Measurements from ENCODE around the gene ZNF638. TPM values are rescaled to one million over a fixed set of nuclear protein-coding genes. Genes with fewer than 3 reads are reported as not detected.

ZNF638 gene
- total RNA-seq, 1 donor from 2014 or later, result 211 TPM

GRCh38 chr2:71452565-71452964 lies 121.0 kb downstream of the ZNF638 start:
- intact Hi-C loops (cut with DNase I), result no loop called here
- no peak for DNase-seq (ENCODE audit: low spot score)
- no peak for ATAC-seq

DNA sequence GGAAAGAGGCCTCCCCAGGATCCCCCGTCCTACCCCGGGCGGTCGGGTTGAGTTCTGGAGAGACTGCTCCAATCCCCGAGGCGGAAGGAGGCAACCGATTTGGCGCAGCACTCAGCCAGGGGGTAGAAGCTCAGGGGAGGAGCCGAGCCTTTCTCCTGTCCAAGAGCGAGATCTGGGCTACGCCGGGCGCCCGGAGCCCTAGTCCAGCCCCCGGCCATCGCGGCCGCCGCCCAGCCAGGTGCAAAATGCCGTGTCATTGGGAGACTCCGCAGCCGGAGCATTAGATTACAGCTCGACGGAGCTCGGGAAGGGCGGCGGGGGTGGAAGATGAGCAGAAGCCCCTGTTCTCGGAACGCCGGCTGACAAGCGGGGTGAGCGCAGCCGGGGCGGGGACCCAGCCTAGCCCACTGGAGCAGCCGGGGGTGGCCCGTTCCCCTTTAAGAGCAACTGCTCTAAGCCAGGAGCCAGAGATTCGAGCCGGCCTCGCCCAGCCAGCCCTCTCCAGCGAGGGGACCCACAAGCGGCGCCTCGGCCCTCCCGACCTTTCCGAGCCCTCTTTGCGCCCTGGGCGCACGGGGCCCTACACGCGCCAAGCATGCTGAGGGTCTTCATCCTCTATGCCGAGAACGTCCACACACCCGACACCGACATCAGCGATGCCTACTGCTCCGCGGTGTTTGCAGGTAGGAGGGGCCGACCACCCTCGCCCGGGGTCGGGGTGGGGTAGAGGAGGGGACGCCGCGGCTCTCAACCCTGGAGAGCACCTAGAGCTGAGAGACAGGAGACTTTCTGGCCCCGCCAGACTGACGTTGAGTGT lies 122.0 kb downstream of the ZNF638 start, which contains the start of gene DYSF:
Gene DYSF, plus strand, starts transcription at position 158 of the 817 bp plus-strand sequence.
- ATAC-seq (peak; percentile 51), DNase-seq (ENCODE audit: low spot score) (no peak)
- intact Hi-C loops (cut with DNase I), result no loop called here

DNA sequence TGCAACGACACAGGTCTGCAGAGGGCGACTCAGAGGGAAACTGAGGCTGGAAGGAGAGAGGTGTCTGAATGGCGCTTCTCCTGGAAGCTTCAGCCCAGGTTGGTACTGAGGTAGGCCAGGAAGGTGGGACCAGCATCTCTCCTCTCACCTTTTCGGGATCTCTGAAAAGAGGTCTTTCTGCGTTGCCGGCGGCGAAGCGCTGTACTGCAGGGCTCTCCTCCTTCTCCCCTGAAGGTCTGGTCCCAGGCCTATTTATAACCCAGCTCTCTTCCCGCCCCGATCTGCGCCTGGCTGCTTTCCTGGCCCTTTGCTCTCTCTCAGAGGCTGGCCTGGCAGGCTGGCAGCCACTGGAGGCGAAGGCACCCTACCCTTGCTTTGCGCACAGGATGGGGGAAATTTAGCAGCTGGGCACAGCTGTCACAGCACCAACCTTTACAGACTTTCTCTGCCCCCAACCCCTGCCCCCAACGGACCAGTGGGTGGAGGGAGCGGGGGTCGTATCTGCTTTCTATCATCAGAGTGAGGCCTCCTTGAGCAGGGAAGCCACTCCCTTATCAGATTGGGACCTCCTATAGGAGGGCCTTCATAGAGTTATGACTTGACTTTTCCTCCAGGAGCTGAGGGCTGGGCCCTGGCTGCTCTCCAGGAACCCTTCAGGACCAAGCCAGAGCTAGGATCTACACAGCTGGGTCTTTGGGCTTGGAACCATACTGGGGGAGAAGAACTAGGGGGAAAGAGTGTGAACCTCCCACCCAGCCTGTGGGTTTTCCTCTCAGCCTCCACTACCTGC lies 122.8 kb downstream of the ZNF638 start:
- DNase-seq (ENCODE audit: low spot score), result no peak
- peak; percentile 38 for ATAC-seq
- intact Hi-C loops (cut with DNase I), result no loop called here

DNA sequence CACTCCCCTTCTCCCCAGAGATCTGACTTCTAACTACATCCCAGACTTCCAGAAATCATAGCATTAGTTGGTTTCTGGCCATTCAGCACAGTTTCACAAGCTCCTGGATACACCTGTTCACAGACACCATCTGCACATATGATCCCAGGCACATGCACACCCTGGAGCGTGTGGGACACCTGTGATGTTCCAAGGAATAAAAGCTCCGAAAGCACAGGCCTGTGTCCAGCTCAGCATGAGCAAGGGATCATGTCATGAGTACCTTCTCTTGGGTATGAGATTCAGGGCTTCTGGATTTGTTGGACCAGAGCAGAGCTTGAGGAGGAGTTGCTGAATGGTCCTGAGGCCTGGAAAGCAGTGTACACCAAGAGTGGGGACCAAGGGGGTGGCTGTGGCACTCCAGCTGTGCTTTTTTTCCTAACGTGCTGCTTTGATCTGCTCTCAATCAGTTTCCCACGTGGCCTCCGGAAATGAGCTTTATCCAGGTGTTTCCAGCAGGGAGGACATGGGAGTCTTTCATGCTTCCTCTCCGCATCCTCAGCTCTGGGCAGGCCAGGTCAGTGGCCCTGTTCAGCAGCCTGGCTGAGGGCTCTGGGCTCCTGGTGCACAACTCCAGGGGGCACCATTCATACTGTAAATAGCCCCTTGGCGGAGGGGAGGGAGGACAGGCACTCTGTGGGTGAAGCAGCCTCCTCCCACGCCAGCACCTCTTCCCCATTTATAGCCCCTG lies 123.6 kb downstream of the ZNF638 start:
- ATAC-seq (no peak), DNase-seq (ENCODE audit: low spot score) (no peak)
- intact Hi-C loops (cut with DNase I), result no loop called here

GRCh38 chr2:71455741-71456569 lies 124.4 kb downstream of the ZNF638 start:
- ATAC-seq (no peak), DNase-seq (ENCODE audit: low spot score) (no peak)
- intact Hi-C loops (cut with DNase I), result no loop called here

DNA sequence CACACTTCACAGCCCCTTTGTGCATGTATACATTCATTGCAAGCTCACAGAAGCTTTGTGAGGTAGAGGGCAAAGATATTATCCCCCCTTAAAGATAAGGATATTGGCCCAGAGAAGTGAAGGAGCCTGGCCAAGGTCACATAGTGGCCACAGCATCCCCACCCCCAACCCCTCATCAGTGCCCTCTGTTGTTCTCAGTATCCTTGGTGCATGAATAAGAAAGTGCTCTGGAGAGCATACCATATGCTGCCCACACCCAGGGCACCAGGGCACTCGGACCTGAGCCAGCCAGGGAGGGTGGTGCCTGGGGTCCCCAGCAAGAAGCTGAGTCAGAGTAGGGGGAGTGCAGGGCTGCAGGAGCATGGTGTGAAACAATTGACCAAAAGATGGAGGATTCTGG lies 125.0 kb downstream of the ZNF638 start:
- DNase-seq (ENCODE audit: low spot score) (no peak), ATAC-seq (no peak)
- intact Hi-C loops (cut with DNase I), result no loop called here

DNA sequence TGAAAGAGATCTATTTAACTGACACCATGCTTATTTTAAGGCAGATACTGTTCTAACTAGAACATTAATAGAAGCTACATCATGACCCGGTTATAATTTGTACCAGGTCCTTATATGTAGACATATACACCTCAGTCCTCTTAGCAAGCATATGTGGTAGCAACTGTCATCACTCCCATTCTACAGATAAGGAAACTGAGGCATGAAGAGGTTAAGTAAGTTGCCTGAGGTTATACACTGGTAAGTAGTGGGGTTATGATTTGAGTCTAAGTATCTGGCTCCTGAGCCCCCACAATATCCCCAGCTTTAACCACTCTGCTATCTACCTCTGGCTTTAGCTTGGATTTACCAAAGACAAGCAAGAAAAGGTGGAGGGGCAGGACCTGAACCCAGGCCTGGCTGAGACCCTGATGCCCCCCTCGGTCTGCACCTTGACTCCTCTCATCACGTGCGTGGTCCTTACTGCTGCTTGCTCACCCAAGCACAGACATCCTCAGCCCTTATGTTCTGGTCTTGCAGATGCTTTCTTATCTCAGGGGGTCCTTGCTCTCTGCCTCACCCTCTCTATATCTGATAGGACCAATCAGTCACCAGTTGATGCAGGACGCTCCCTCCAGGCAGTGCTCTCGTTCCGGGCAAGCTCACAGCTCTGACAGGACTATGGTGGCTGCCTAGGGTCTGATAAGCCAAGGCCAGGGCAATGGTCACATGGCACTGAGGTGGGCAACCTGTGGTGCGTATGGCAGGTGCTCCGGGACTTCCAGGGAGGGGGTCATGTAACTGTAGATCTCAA lies 125.7 kb downstream of the ZNF638 start:
- ATAC-seq, result no peak
- intact Hi-C loops (cut with DNase I), result no loop called here
- no peak for DNase-seq (ENCODE audit: low spot score)

GRCh38 chr2:71457923-71458322 lies 126.3 kb downstream of the ZNF638 start:
- ATAC-seq (no peak), DNase-seq (ENCODE audit: low spot score) (no peak)
- intact Hi-C loops (cut with DNase I), result no loop called here

DNA sequence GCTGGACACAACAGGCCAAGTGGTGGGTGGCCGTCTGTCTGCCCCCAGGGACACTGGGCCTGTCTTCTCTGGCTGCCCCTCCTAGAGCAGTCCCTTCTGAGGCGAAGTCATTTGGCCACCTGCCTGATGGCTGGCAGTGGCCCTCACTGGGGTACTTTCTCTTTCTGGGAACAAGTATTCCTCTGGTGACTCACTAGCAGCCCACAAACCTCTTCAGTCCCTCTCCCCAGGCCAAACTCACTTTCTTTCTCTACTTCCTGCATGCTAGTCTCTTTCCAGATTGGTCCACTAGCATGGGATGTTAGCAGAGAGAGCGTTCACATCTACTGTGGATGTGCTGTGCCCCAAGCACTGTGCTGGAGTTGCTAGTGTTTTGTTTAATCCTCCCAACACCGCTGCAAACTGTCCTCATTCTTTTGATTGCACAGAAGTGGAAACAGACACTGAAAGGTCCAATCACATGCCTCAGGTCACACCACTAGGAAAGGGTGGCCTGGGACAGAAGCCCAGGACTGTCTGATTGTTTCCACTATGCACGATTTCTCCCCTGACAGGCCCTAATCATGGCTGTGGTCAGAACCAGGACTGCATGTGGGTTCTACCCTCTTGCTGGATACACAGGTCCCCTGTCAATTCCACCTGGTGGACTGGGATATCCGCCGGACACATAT lies 127.0 kb downstream of the ZNF638 start:
- DNase-seq (ENCODE audit: low spot score) (no peak), ATAC-seq (no peak)
- intact Hi-C loops (cut with DNase I), result no loop called here

DNA sequence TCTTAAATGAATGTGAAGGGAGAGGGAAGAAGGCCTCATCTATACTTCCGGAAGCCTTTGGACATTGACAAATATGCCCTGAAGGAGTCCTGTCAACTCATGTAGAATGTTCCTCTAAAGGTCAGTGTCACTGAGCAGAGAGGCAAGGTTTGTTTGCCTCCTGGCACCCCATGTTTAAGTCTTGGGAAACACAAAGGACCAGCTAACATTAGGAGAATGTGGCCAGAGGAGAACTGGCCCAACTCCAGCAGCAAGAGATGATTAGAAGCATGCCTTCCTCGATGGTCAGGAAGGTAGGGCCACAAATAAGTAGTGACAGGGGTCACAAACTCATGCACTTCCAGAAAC lies 127.5 kb downstream of the ZNF638 start:
- intact Hi-C loops (cut with DNase I), result no loop called here
- DNase-seq (ENCODE audit: low spot score), result no peak
- ATAC-seq, result no peak

GRCh38 chr2:71460056-71460455 lies 128.5 kb downstream of the ZNF638 start:
- intact Hi-C loops (cut with DNase I), result no loop called here
- ATAC-seq (no peak), DNase-seq (ENCODE audit: low spot score) (no peak)

GRCh38 chr2:71460595-71461303 lies 129.2 kb downstream of the ZNF638 start:
- DNase-seq (ENCODE audit: low spot score), result no peak
- ATAC-seq, result no peak
- intact Hi-C loops (cut with DNase I), result no loop called here

DNA sequence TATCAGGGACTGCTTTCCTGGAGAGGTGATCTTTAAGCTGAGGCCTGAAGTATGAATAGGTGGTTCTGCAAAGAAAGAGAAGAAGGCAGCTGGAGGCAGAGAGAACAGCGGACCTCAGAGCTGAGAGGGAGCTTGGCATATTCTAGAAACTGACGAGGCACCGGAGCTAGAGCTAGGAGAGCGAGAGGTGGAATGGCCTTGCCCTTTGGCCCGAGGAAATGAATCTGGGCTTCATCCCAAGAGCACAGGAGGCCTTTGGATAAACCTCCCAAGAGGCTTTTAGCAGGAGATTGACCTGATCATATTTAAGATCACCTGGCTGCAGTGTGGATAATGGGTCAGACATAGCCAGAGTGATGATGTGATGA lies 129.7 kb downstream of the ZNF638 start:
- ATAC-seq (no peak), DNase-seq (ENCODE audit: low spot score) (no peak)
- intact Hi-C loops (cut with DNase I), result no loop called here

GRCh38 chr2:71462056-71462605 lies 130.5 kb downstream of the ZNF638 start:
- no peak for DNase-seq (ENCODE audit: low spot score)
- ATAC-seq, result no peak
- intact Hi-C loops (cut with DNase I), result no loop called here

- no peak for ATAC-seq
- intact Hi-C loops (cut with DNase I), result no loop called here
These were observed 131.2 kb downstream of the ZNF638 start for GRCh38 chr2:71462641-71463341.

DNA sequence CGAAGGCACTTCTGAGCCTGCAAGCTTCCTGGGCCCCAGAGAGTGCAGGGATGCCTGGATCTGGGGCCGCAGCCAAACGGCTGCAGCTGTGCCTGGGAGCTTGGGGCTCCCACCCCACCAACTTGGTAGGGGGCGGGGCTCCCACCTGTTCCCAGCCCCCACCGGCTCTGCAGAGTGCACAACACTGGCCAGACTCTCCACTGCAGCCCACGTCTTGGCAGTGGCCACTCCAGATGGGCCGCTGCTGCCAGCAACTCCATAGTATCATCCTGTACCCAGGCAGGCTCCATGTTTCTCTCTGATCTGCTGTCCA lies 131.7 kb downstream of the ZNF638 start:
- no peak for ATAC-seq
- DNase-seq (ENCODE audit: low spot score), result no peak
- intact Hi-C loops (cut with DNase I), result no loop called here

More at GRCh38 chr2:71462641-71463341, 131.2 kb downstream of the ZNF638 start:
- no peak for DNase-seq (ENCODE audit: low spot score)

Data from sciatic nerve (tissue), 2 donors.